Muscle layer of duodenum (tissue), 2 donors: ENCODE measurements around the gene RAC3.
"Not testable (repeated sequence)": the region's sequence is repeated elsewhere in the genome, so short reads cannot be mapped to it uniquely, and the experiment has no call there.

ENCODE experiments used
- H3K27ac ChIP-seq: one replicate; pipeline ENCODE4 v1.7.0; 2013; ENCODE audit warnings: mild to moderate bottlenecking, low read length
- H3K27me3 ChIP-seq: one replicate; pipeline ENCODE4 v1.7.0; 2013; ENCODE audit warnings: low read depth, mild to moderate bottlenecking, control low read depth, low read length
- H3K36me3 ChIP-seq, 2 donors: one replicate each; pipeline ENCODE4 v1.7.0; 2013; ENCODE audit warnings: low read length in 2 of 2, control low read depth in 1 of 2, mild to moderate bottlenecking in 1 of 2; ENCODE audit not compliant: insufficient read depth in 2 of 2, control insufficient read depth in 1 of 2
- H3K4me1 ChIP-seq, 2 donors: one replicate each; pipeline ENCODE4 v1.7.0; 2013; ENCODE audit warnings: low read length in 2 of 2, mild to moderate bottlenecking in 2 of 2, control low read depth in 1 of 2, moderate library complexity in 1 of 2; ENCODE audit not compliant: insufficient read depth in 2 of 2, control insufficient read depth in 1 of 2
- H3K4me3 ChIP-seq, 2 donors: one replicate each; pipeline ENCODE4 v1.7.0; 2013; ENCODE audit warnings: low read length in 2 of 2, low read depth in 1 of 2, mild to moderate bottlenecking in 1 of 2
- H3K9me3 ChIP-seq, 2 donors: one replicate each; pipeline ENCODE4 v1.7.0; 2013; ENCODE audit warnings: low read length in 2 of 2, control low read depth in 1 of 2, mild to moderate bottlenecking in 1 of 2; ENCODE audit not compliant: control insufficient read depth in 1 of 2
- donor health status: healthy.

Gene RAC3

GRCh38 chr17:82038796-82039409, 7.4 kb downstream of the RAC3 start:
- H3K4me3 ChIP-seq, H3K27ac ChIP-seq: not testable (repeated sequence)

GRCh38 chr17:82039695-82040299, 8.3 kb downstream of the RAC3 start:
- no peak overlapping the region for H3K4me3 ChIP-seq
- H3K27me3 ChIP-seq: no peaks in the 10 kb centered on the region
- peaks cover 8 to 17% of the 10 kb centered on the region in 2 donors for H3K4me1 ChIP-seq
- no peak overlapping the region for H3K27ac ChIP-seq
- no peaks in the 10 kb centered on the region for H3K36me3 ChIP-seq
- no peaks in the 10 kb centered on the region for H3K9me3 ChIP-seq

More at GRCh38 chr17:82038796-82039409, 7.4 kb downstream of the RAC3 start:
- not testable (repeated sequence) for H3K27me3 ChIP-seq, H3K36me3 ChIP-seq, H3K9me3 ChIP-seq
- H3K4me1 ChIP-seq: peaks cover 8 to 17% of the 10 kb centered on the region in 2 donors

- no peak overlapping the region for H3K27ac ChIP-seq
- no peaks in the 10 kb centered on the region for H3K36me3 ChIP-seq
- no peaks in the 10 kb centered on the region for H3K9me3 ChIP-seq
- peaks cover 8 to 12% of the 10 kb centered on the region in 2 donors for H3K4me1 ChIP-seq
- H3K4me3 ChIP-seq: no peak overlapping the region
- H3K27me3 ChIP-seq: no peaks in the 10 kb centered on the region
Measured at GRCh38 chr17:82041144-82041814, 9.8 kb downstream of the RAC3 start.

DNA sequence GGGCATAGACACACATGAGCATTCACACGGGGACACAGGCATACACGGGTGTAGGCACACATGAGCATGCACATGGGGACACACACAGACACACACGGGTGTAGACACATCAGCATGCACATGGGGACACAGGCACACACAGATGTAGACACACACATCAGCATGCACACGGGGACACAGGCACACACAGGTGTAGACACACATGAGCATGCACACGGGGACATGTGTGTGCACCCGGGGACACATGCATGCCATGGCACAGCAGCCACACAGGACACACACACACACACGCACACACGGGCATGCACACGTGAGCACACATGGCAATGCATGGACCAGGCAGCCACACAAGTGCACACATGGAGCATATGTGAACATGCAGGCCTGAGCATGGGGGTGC, 11.2 kb downstream of the RAC3 start:
- Histone ChIP-seq H3K36me3 (peaks cover 5 to 8% of the 10 kb centered on the region in 2 donors), H3K4me3 (no peak overlapping the region), H3K4me1 (peaks cover 4 to 5% of the 10 kb centered on the region in 2 donors), H3K9me3 (no peaks in the 10 kb centered on the region), H3K27me3 (no peaks in the 10 kb centered on the region), H3K27ac (no peak overlapping the region)

GRCh38 chr17:82043507-82043906, 12.0 kb downstream of the RAC3 start:
- Histone ChIP-seq H3K4me1 (no peaks in the 10 kb centered on the region), H3K4me3 (no peak overlapping the region), H3K9me3 (no peaks in the 10 kb centered on the region), H3K36me3 (peaks cover 5 to 15% of the 10 kb centered on the region in 2 donors), H3K27me3 (no peaks in the 10 kb centered on the region), H3K27ac (no peak overlapping the region)

- no peak overlapping the region for H3K4me3 ChIP-seq
- H3K4me1 ChIP-seq: peaks cover 0 to 11% of the 10 kb centered on the region in 2 donors
Measured at GRCh38 chr17:82045936-82046484, 14.5 kb downstream of the RAC3 start.

GRCh38 chr17:82046903-82047302, 15.4 kb downstream of the RAC3 start:
- Histone ChIP-seq H3K27me3 (no peaks in the 10 kb centered on the region), H3K27ac (no peak overlapping the region)

More at GRCh38 chr17:82045936-82046484, 14.5 kb downstream of the RAC3 start:
- Histone ChIP-seq H3K9me3 (no peaks in the 10 kb centered on the region), H3K27ac (no peak overlapping the region), H3K27me3 (no peaks in the 10 kb centered on the region), H3K36me3 (peaks cover 5 to 33% of the 10 kb centered on the region in 2 donors)

GRCh38 chr17:82047379-82047778, 15.9 kb downstream of the RAC3 start:
- Histone ChIP-seq H3K4me1 (peaks cover 0 to 15% of the 10 kb centered on the region in 2 donors), H3K27me3 (no peaks in the 10 kb centered on the region), H3K36me3 (peaks cover 5 to 33% of the 10 kb centered on the region in 2 donors), H3K27ac (no peak overlapping the region), H3K4me3 (no peak overlapping the region), H3K9me3 (no peaks in the 10 kb centered on the region)

More at GRCh38 chr17:82046903-82047302, 15.4 kb downstream of the RAC3 start:
- Histone ChIP-seq H3K4me3 (no peak overlapping the region), H3K9me3 (no peaks in the 10 kb centered on the region), H3K36me3 (peaks cover 5 to 33% of the 10 kb centered on the region in 2 donors), H3K4me1 (peaks cover 0 to 12% of the 10 kb centered on the region in 2 donors)

DNA sequence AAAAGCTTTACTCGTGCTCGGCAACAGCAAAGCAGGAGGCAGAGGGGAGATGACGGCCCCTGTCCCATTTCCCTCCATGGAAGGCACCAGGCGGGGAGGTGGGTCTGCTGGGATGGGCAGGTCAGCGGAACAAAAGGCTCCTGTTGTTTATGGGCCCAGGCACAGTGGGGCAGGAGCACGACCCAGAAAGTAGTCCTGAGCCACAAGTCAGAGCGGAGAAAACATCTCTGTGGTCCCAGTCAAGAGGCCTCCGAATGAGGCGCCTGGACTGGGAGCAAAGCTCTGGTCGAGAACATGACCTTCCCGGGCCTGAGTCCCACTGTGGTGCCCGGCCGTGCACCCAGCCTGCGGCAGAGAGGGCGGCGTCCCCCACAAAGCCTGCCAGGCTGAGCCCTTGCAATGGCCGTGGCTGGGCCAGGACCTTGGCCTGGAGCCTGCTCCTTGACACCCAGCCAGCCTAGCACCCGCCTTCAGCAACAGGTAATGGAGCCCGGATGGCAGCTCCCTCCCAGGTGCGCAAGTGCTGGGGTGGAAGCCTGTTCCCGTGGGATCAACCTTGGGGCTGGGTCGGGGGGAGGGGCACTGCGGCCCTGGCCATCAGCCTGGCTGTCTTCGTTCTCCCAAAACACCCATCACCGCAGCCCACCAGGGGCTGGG, 16.6 kb downstream of the RAC3 start:
- Histone ChIP-seq H3K27ac (no peak overlapping the region), H3K4me1 (peaks cover 0 to 22% of the 10 kb centered on the region in 2 donors), H3K27me3 (no peaks in the 10 kb centered on the region), H3K4me3 (no peak overlapping the region), H3K36me3 (peaks cover 5 to 33% of the 10 kb centered on the region in 2 donors), H3K9me3 (no peaks in the 10 kb centered on the region)

DNA sequence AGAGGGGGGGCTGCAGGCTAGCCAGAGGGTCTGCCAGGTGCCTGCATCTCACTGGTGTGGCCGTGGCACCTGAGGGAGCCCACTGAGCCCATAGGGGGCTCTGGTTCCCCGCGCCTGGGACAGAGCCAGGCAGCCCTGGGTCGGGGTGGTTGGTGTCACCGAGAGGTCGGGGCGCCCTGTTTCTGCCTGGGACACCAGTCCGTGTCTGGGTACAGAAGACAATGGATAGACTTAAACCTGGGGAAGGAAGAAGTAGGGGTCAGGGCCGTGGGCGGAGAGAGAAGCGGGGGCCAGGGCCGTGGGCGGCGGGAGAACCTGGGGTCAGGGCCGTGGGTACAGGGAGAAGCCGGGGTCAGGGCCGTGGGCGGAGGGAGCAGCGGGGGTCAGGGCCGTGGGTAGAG, 17.1 kb downstream of the RAC3 start:
- Histone ChIP-seq H3K27ac (no peak overlapping the region), H3K4me1 (peaks cover 0 to 27% of the 10 kb centered on the region in 2 donors), H3K36me3 (peaks cover 5 to 36% of the 10 kb centered on the region in 2 donors), H3K9me3 (no peaks in the 10 kb centered on the region), H3K27me3 (no peaks in the 10 kb centered on the region), H3K4me3 (no peak overlapping the region)

DNA sequence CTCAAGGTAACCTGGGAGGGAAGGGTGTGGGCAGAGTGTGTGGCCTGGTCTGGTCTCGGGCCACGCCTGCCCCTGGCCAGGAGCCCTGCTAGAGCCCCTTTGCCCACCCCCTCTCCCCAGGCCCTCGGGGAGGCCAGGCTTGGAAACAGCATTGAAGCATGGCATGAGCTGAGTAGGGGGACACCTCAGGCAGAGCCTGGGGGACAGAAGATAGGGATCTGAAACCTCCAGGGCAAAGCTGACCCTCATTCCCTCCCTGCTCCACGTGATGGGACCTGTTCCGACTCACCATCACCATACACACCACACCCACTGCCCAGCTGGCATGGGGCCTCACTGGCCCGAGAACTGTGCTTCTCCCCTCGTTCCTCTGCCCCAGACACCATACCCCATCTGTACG, 17.6 kb downstream of the RAC3 start:
- H3K4me1 ChIP-seq: peaks cover 0 to 29% of the 10 kb centered on the region in 2 donors
- H3K36me3 ChIP-seq: peaks cover 5 to 41% of the 10 kb centered on the region in 2 donors

More for the DNA sequence above, 17.6 kb downstream of the RAC3 start:
- no peak overlapping the region for H3K4me3 ChIP-seq
- no peaks in the 10 kb centered on the region for H3K9me3 ChIP-seq
- no peak overlapping the region for H3K27ac ChIP-seq
- H3K27me3 ChIP-seq: no peaks in the 10 kb centered on the region
